ENCODE data around the gene CFAP69. TPM values are rescaled to one million over a fixed set of nuclear protein-coding genes. Genes with fewer than 3 reads are reported as not detected.

The CFAP69 gene
- 1.3 to 4.3 TPM (median 1.8 TPM) in 5 replicates for total RNA-seq (2022; extraction: Qiagen RNA extraction; ENCODE audit: low read depth)

DNA sequence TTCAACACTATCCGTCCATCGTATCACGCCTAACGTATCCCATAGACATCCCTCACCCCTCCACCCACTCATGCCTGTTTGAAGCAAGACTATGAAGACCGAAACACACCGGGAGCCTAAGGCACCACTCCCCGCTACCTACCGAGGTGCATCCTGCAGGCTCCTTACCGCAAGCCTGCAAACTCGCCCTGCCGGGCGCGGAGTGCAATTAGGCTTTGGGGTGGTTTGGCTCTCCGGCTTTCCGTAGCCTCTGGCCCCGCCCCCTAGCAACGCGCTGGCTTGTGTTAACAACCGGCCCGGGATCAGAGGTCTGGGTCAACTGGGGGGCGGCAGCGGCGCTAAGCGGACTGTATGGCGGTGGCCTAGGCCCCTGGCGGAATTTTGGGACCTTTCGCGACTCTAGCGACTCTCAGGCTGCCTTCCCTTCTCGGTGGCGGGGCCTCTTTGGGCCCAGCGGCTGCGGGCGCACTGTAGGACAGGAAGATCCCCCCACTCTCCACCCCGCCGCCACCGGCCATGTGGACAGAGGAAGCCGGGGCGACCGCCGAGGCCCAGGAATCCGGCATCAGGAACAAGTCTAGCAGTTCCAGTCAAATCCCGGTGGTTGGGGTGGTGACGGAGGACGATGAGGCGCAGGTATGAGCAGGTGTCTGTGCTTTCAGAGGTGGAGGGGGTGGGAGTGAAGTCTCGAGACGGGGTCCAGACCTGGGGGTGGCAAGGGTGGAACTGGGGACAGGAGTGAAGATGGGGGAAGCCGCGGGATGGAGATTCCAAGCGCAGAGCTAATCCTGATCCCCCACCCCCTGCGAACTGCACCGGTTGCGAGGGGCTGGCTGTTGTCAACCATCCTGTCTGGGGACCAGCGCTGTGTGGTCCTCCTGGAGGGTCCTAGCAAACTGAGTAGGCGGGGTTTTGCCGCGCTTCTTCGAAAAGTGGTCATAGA lies at the start of gene CFAP69:
Gene CFAP69, plus strand, starts transcription at position 266 of the 943 bp plus-strand sequence. Its CDS starts 251 bp downstream, at position 517.

GRCh38 chr7:90211391-90212148 lies 33.4 kb upstream of the CFAP69 start, which contains the start of gene STEAP2:
Gene STEAP2, plus strand, starts transcription at chr7:90211740. Its CDS starts 13,343 bp downstream, at chr7:90225083.

DNA sequence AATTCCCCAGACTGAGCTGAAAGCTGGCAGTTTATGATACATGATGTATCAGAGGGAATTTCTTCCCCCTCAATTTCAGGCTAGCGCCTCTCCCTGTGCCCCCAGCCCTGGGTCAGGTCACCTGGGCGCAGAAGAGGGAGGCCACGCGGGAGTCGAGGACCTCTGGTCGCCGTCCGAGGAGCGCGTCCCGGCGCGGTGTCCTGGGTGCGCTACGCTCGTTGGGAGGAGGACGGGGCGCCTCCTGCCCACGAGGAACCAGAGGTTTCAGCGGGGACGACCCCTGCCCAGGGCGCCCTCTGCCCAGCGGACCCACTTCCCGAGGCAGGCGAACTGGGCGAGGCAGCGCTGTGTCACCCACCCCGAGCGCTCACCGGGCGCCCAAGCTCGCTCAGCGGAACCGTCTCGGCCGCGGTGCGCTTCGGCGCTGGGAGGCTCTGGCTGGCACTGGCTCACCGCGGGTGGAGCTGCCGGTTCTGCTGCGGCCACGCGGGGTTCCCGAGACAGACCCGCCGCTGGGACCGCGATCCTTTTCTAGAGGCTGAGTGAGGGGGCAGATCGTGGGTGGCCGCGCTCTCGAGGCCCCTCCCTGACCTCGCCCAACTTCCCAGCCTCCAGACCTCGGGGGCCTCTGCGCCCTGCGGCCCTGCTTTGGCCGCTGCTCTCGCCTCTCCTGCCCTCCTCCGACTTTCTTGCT lies 76.0 kb downstream of the CFAP69 start, which contains the start of gene FAM237B:
Gene FAM237B, minus strand, starts transcription at position 504 of the 694 bp plus-strand sequence. CDS start 1,556 bp downstream, outside the sequence.

DNA sequence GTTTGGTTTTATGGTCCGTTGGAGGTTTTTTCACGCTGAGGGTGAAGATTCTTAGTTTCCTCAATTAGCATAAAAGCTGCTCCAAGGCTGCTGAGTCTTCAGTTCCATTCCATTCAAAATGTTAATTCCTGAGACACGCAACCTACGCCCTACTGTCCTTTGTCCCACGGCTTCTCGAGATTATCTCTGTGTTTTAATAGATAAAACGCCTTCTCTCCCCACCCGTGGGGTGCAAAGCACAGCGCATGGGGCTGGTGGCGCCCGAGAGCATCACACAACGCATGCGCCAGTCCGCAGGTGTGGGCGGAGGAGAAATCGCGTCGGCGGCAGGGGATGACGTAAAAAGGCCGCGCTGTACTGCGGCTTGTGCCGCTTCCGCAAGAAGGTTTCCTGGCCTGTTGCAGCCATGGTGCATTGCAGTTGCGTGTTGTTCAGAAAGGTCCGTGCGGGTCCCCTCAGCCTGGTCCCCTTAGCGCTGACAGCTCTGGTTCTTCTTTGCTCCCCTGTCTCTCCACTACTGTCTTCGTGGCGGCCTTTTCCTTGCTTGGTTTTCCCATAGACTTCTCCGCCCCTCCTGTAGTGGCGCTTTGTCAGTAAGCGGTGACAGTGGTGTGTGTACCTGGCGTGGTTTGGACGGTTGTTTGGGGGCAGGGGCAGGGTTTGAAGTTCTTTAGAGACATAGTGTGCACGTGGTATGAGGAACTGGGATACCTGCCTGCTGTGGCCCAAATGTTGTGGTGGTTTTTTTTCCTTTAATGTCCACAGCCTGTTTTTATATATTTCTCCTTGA lies 101.6 kb downstream of the CFAP69 start, which contains the start of gene GTPBP10:
Gene GTPBP10, plus strand, starts transcription at position 381 of the 790 bp plus-strand sequence. Its CDS starts 26 bp downstream, at position 407.

Other genes with a start within 250 kb of the CFAP69 start
- gene STEAP1, start 90.7 kb upstream of the CFAP69 start, total RNA-seq (2022; extraction: Qiagen RNA extraction; ENCODE audit: low read depth) = 9.8 to 17.7 TPM (median 13.9 TPM) in 5 replicates
- gene STEAP2, start 33.4 kb upstream of the CFAP69 start, total RNA-seq (2022; extraction: Qiagen RNA extraction; ENCODE audit: low read depth) = 2.8 to 4.2 TPM (median 3.7 TPM) in 5 replicates
- not detected in 5 replicates for gene FAM237B, start 76.1 kb downstream of the CFAP69 start, total RNA-seq (2022; extraction: Qiagen RNA extraction; ENCODE audit: low read depth)
- 16.5 to 26.9 TPM (median 23.2 TPM) in 5 replicates for gene GTPBP10, start 101.5 kb downstream of the CFAP69 start, total RNA-seq (2022; extraction: Qiagen RNA extraction; ENCODE audit: low read depth)
- gene CLDN12, start 158.3 kb downstream of the CFAP69 start, total RNA-seq (2022; extraction: Qiagen RNA extraction; ENCODE audit: low read depth) = 18.2 to 30.1 TPM (median 25.7 TPM) in 5 replicates
- not detected in 5 replicates for gene PTTG1IP2, start 224.5 kb downstream of the CFAP69 start, total RNA-seq (2022; extraction: Qiagen RNA extraction; ENCODE audit: low read depth)